Measurements from ENCODE around the gene LARGE1.

GRCh38 chr22:33766091-33766490, 154.2 kb downstream of the LARGE1 start:
- TF ChIP-seq CTCF (IDR thresholded peaks at IDR 0.05) (no peak), POLR2A (IDR thresholded peaks at IDR 0.05) (no peak), POLR2AphosphoS5 (IDR thresholded peaks at IDR 0.05) (no peak)
